Testis (tissue), 2 donors: ENCODE data around the gene KIF3B.

Experiments
- CTCF ChIP-seq, 3 experiments: fragments of 450-650 bp in 2 of 3; fragments of 200-600 bp in 1 of 3; sonication (generic) in 1 of 3; IDR thresholded peaks; one replicate each; pipeline ENCODE4 v1.5.1; 2016 to 2019; ENCODE audit warnings: antibody characterized with exemption in 3 of 3, mild to moderate bottlenecking in 2 of 3, moderate library complexity in 1 of 3
- POLR2A ChIP-seq: fragments of 450-650 bp; IDR thresholded peaks from one replicate; pipeline ENCODE4 v1.6.1; 2017; ENCODE audit warnings: antibody characterized with exemption, mild to moderate bottlenecking, moderate library complexity

- no peak for TF ChIP-seq CTCF (IDR thresholded peaks at IDR 0.05)
- no peak for TF ChIP-seq POLR2A
These were observed 104.9 kb downstream of the KIF3B start for GRCh38 chr20:32382102-32382950.
